Heart right ventricle (tissue), 16 donors: ENCODE results near the gene UBA5. TPM values are rescaled to one million over a fixed set of nuclear protein-coding genes. Genes with fewer than 3 reads are reported as not detected.

ENCODE experiments used
- ATAC-seq, 8 donors: fragments of 200-7000 bp; cut with Tn5 transposase; one replicate each; pipeline ENCODE4 v1.9.1; 2020; ENCODE audit warnings: mild to moderate bottlenecking in 8 of 8, moderate library complexity in 8 of 8, moderate number of reproducible peaks in 1 of 8
- DNase-seq, 2 donors: peaks; one replicate each; pipeline ENCODE4 v3.0.0-alpha.2; 2020
- H3K27ac ChIP-seq, 10 donors: fragments of 200-600 bp; sonication (generic) in 2 of 10; one replicate each; pipeline versions ENCODE4 v1.5.0 to v1.8.0; 2020 to 2022; ENCODE audit warnings: mild to moderate bottlenecking in 3 of 10
- H3K27me3 ChIP-seq, 7 donors: fragments of 200-600 bp; one replicate each; pipeline ENCODE4 v1.8.0; 2021 to 2022; ENCODE audit warnings: mild to moderate bottlenecking in 2 of 7
- H3K36me3 ChIP-seq, 9 donors: fragments of 200-600 bp; sonication (generic) in 1 of 9; one replicate each; pipeline versions ENCODE4 v1.5.0 to v1.8.0; 2020 to 2022; ENCODE audit warnings: mild to moderate bottlenecking in 2 of 9
- H3K4me1 ChIP-seq, 9 donors: fragments of 200-600 bp; sonication (generic) in 1 of 9; one replicate each; pipeline versions ENCODE4 v1.5.0 to v1.8.0; 2020 to 2022; ENCODE audit warnings: mild to moderate bottlenecking in 4 of 9
- H3K4me3 ChIP-seq, 10 donors: fragments of 200-600 bp; sonication (generic) in 2 of 10; one replicate each; pipeline versions ENCODE4 v1.5.0 to v1.8.0; 2020 to 2022; ENCODE audit warnings: mild to moderate bottlenecking in 7 of 10, moderate library complexity in 2 of 10
- H3K9me3 ChIP-seq, 11 donors: fragments of 200-600 bp in 10 of 11; sonication (generic) in 2 of 11; one replicate each; pipeline versions ENCODE4 v1.5.0 to v1.8.0; 2013 to 2022; ENCODE audit warnings: mild to moderate bottlenecking in 2 of 11, control low read depth in 1 of 11, moderate library complexity in 1 of 11
- WGBS, 2 donors: extraction: QIAGEN DNeasy Blood & Tissue Kit; methylation state at CpG; one replicate each; pipeline ENCODE4 v1.1.7; 2013; ENCODE audit warnings: inconsistent platforms in 1 of 2; 5-methylcytosine and 5-hydroxymethylcytosine counted together
- intact Hi-C, 10 donors: fragments of 100-400 bp; cut with DNase I; formaldehyde crosslinking; loops; one replicate each; pipeline versions ENCODE4 v1.11.1 to v1.14.2; 2022
- polyA plus RNA-seq, 2 donors: library from polyadenylated mRNA; stranded (reverse); fragments of 200-250 nt; gene quantifications; one replicate each; pipeline ENCODE4 v1.2.3, GENCODE V29; 2013
- total RNA-seq, 10 donors: library from RNA; stranded (reverse); fragmentation: NEBNext Ultra II Directional in 3 of 10; extraction: Animal tissue kit (Norgen Biotek cat#: 25700) in 3 of 10; gene quantifications; one replicate each; pipeline versions ENCODE4 v1.2.1 to v1.2.4, GENCODE V29; 2021 to 2023
- TF ChIP-seq, protein P1 (sequence below), 9 donors: fragments of 200-600 bp; sonication (generic) in 2 of 9; IDR thresholded peaks; one replicate each; pipeline versions ENCODE4 v1.5.0 to v1.8.0; 2021 to 2022; ENCODE audit warnings: antibody characterized with exemption in 9 of 9, mild to moderate bottlenecking in 5 of 9, moderate library complexity in 1 of 9
- donor health status: Arrhythmogenic right ventricular cardiomyopathy.
- donor health status: ischemic (EF 13 %, LVEDD 7.1; RV severe dilation, severe dysfunction).
- donor health status: healthy with polysubstance abuse.
- donor health status: DM: no; HTN: yes; CAD: no.
- donor health status: DM: no; HTN: no; CAD: no.
- donor health status: ischemic (EF 25% LVEDD 6.9; RV normal size, moderate dysfunction).
- donor health status: ischemic (EF 25% LVEDD 5.7; RV mildly dilated, moderate dysfunction).
- donor health status: healthy.
- donor health status: DM: yes; HTN: yes; CAD: no.
- donor health status: Ischemic cardiomyopathy.
- donor health status: ischemic (EF 35%, LVEDD 5.7; RV mildly dilated, moderate dysfunction).
- donor health status: nonischemic (EF 11% LVEDD 7.7; RV severe dilation, severe dysfunction).
- donor health status: DM: yes; HTN: yes; CAD: no.
- donor health status: PGD.
- donor health status: ischemic (EF 29% LVEDD 5.4; RV normal size, mild dysfunction).
- donor health status: nonischemic (EF 23%, LVEDD 6.1; RV moderate dilation, normal function).

The UBA5 gene
- total and polyA plus RNA-seq, 12 donors = 29.8 to 43.1 (median 37.6) TPM

GRCh38 chr3:132655471-132655870 is 4.7 kb upstream of the UBA5 start:
- intact Hi-C loops = no loop called here
- peak overlapping the region in 8 of 10 donors; percentile 0 to 73 (median 20) for H3K27ac ChIP-seq

GRCh38 chr3:132657869-132658747 is 2.0 kb upstream of the UBA5 start:
- TF ChIP-seq, protein P1, sequence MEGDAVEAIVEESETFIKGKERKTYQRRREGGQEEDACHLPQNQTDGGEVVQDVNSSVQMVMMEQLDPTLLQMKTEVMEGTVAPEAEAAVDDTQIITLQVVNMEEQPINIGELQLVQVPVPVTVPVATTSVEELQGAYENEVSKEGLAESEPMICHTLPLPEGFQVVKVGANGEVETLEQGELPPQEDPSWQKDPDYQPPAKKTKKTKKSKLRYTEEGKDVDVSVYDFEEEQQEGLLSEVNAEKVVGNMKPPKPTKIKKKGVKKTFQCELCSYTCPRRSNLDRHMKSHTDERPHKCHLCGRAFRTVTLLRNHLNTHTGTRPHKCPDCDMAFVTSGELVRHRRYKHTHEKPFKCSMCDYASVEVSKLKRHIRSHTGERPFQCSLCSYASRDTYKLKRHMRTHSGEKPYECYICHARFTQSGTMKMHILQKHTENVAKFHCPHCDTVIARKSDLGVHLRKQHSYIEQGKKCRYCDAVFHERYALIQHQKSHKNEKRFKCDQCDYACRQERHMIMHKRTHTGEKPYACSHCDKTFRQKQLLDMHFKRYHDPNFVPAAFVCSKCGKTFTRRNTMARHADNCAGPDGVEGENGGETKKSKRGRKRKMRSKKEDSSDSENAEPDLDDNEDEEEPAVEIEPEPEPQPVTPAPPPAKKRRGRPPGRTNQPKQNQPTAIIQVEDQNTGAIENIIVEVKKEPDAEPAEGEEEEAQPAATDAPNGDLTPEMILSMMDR (IDR thresholded peaks at IDR 0.05) = no peak
- ATAC-seq (no peak), DNase-seq (no peak)
- peak overlapping the region in 7 of 10 donors; percentile 89 to 97 (median 95) for H3K27ac ChIP-seq
- peak overlapping the region in 7 of 10 donors; percentile 81 to 94 (median 90) for H3K4me3 ChIP-seq
- 90 to 91% methylated on average over 8 of the region's 8 CpGs for WGBS, 2 donors
- H3K4me1 ChIP-seq = peaks cover 2 to 85% (median 68%) of the 10 kb centered on the region in 9 donors
- intact Hi-C loops = no loop called here
- no peaks in the 10 kb centered on the region for H3K27me3 ChIP-seq
- peaks cover 0 to under 1% (median 0%) of the 10 kb centered on the region in 9 donors for H3K36me3 ChIP-seq
- H3K9me3 ChIP-seq = no peaks in the 10 kb centered on the region

More at GRCh38 chr3:132655471-132655870, 4.7 kb upstream of the UBA5 start:
- Histone ChIP-seq H3K27me3 (no peaks in the 10 kb centered on the region), H3K4me3 (no peak overlapping the region), H3K9me3 (no peaks in the 10 kb centered on the region), H3K4me1 (peaks cover 0 to 81% (median 57%) of the 10 kb centered on the region in 9 donors), H3K36me3 (no peaks in the 10 kb centered on the region)
- DNase-seq = no peak
- ATAC-seq = no peak
- WGBS, 2 donors = 66 to 87% methylated on average over 2 of the region's 2 CpGs
- TF ChIP-seq, protein P1 (IDR thresholded peaks at IDR 0.05) = no peak

DNA sequence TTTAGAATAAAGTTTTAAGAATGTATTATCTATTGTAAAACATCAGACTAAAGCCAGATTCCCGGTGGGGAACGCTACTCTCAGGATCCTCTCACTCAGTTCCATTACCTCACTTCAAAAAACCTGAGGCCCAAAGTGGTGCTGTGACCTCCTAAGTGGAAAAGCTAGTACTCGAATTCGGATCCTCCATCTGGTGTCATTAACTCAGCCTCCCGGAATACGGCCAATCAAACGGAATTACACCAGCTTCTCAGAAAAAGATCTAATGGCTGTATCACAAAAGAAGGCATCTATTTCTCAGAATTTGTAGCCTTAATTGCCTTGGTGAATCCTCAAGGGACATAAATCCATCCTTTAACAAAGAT is 1.1 kb upstream of the UBA5 start:
- intact Hi-C loops = no loop called here
- no peaks in the 10 kb centered on the region for H3K27me3 ChIP-seq
- H3K36me3 ChIP-seq = peaks cover 0 to 4% (median 0%) of the 10 kb centered on the region in 9 donors
- ATAC-seq (peak in 4 of 8 donors; percentile 9 to 29 (median 19)), DNase-seq (peak in 1 of 2 donors; percentile 18)
- no peaks in the 10 kb centered on the region for H3K9me3 ChIP-seq
- H3K4me1 ChIP-seq = peaks cover 2 to 85% (median 69%) of the 10 kb centered on the region in 9 donors
- TF ChIP-seq, protein P1 (IDR thresholded peaks at IDR 0.05) = no peak
- H3K27ac ChIP-seq = peak overlapping the region; percentile 80 to 97 (median 94)
- 2 to 3% methylated on average over 7 of the region's 7 CpGs for WGBS, 2 donors
- peak overlapping the region; percentile 81 to 94 (median 90) for H3K4me3 ChIP-seq

DNA sequence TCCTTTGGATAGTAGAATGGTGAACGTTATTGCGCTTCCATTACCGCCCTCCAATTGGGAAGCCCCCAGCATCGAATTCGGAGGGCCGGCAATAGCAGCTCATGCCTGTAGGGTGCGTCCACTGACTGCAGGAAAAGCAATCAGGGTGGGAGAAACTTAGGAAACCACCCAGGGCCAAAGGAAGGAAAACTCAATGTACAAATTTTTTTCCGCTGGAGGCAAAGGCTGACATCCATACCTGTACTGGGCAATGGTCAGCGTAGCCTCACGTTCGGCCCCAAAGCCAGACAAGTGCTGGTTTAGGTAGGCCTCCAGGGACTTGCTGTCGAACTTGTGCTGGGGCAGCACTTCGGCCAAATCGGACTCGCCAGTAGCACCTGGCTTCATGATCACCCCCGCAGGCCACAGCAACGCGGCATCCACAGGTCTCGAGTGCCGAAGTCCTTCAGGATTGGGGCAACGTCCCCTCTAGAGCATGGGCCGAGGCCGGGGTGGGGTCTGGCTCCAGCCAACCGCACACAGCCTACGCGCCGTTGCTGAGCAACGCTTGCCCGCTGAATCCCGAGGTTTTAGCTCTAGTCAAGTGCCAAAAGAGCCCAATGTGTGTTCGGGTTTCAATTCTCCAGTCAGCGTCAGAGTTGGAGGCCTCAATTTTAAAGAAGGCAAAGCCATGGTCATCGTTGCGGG is 621 bp upstream of the UBA5 start, which contains the start of gene ACAD11:
Gene ACAD11, minus strand, starts transcription at position 445 of the 687 bp plus-strand sequence. Its CDS starts 58 bp downstream, at position 387.
- intact Hi-C loops = loop anchor here in 4 of 10 donors (5.0 to 10.0 kb wide), 3 partner anchors 55 to 63 kb away; partner anchors contain the start of gene NPHP3 (in 1 of the 4)
- Histone ChIP-seq H3K4me1 (peaks cover 2 to 85% (median 64%) of the 10 kb centered on the region in 9 donors), H3K9me3 (no peaks in the 10 kb centered on the region), H3K4me3 (peak within 1 kb of the TSS; percentile 81 to 94 (median 90)), H3K36me3 (peaks cover 0 to 4% (median 0%) of the 10 kb centered on the region in 9 donors), H3K27ac (peak within 1 kb of the TSS; percentile 80 to 97 (median 94)), H3K27me3 (no peaks in the 10 kb centered on the region)
- DNase-seq (peak; percentile 66 to 70), ATAC-seq (peak; percentile 80 to 91 (median 86))
- TF ChIP-seq, protein P1 (IDR thresholded peaks at IDR 0.05) = peak; percentile 31 to 78 (median 59)
- 0 to 1% methylated on average over 34 of the region's 34 CpGs for WGBS, 2 donors
